ENCODE results near the gene NHLRC4.

The NHLRC4 gene

GRCh38 chr16:544517-544916, 22.3 kb upstream of the NHLRC4 start:
- Histone ChIP-seq H3K9ac (ENCODE audit: insufficient read length) (no peak overlapping the region), H3K4me3 (no peak overlapping the region), H3K9me3 (ENCODE audit: low read depth, low read length) (no peaks in the 10 kb centered on the region), H3K27ac (no peak overlapping the region), H3K36me3 (ENCODE audit: insufficient read depth, low read length) (peaks cover 4% of the 10 kb centered on the region; the same call in 1 of the 2 replicates)
- no peak for DNase-seq (ENCODE audit: low read depth, low spot score)
- TF ChIP-seq POLR2AphosphoS5 (IDR thresholded peaks at IDR 0.05; ENCODE audit: borderline replicate concordance, low read depth, low read length) = no peak
- TF ChIP-seq FOXP2 (optimal IDR thresholded peaks at IDR 0.05; ENCODE audit: control extremely low read depth, extremely low read length, insufficient read depth) = no peak
- TF ChIP-seq EZH2 (IDR thresholded peaks at IDR 0.05) = no peak

- TF ChIP-seq EZH2 (IDR thresholded peaks at IDR 0.05) (no peak), POLR2AphosphoS5 (IDR thresholded peaks at IDR 0.05; ENCODE audit: borderline replicate concordance, low read depth, low read length) (no peak), FOXP2 (optimal IDR thresholded peaks at IDR 0.05; ENCODE audit: control extremely low read depth, extremely low read length, insufficient read depth) (no peak)
- no peak overlapping the region for H3K27ac ChIP-seq
- H3K36me3 ChIP-seq (ENCODE audit: insufficient read depth, low read length) = peaks cover 4% of the 10 kb centered on the region; the same call in 1 of the 2 replicates
- H3K4me3 ChIP-seq = no peak overlapping the region
- H3K9me3 ChIP-seq (ENCODE audit: low read depth, low read length) = no peaks in the 10 kb centered on the region
- no peak overlapping the region for H3K9ac ChIP-seq (ENCODE audit: insufficient read length)
- DNase-seq (ENCODE audit: low read depth, low spot score) = no peak
These were observed 19.7 kb upstream of the NHLRC4 start for GRCh38 chr16:546909-547770.

DNA sequence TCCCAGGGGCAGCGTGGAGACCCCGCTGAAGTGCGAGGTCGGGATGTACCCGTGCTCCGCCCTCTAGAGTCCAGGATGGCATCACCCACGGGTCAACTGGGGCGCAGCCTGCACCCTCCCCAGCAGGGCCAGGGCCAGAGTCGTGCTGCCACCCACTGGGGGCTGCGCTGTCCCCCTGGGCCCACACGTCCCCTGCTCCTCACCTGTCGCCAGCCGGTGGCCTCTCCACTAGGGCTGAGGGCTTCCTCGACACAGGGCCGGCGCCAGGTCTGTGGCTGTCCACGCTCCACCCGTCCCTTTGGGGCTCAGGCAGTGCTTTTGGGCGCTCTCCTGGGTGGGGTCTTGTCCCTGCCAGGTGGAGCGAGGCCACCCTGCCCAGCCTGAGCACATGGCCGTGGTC, 18.2 kb upstream of the NHLRC4 start:
- no peak overlapping the region for H3K9ac ChIP-seq (ENCODE audit: insufficient read length)
- H3K36me3 ChIP-seq (ENCODE audit: insufficient read depth, low read length) = peaks cover 4% of the 10 kb centered on the region; the same call in 1 of the 2 replicates

GRCh38 chr16:549544-550263, 17.1 kb upstream of the NHLRC4 start:
- Histone ChIP-seq H3K9me3 (ENCODE audit: low read depth, low read length) (no peaks in the 10 kb centered on the region), H3K9ac (ENCODE audit: insufficient read length) (no peak overlapping the region)
- TF ChIP-seq EZH2 (IDR thresholded peaks at IDR 0.05) = no peak
- TF ChIP-seq FOXP2 (optimal IDR thresholded peaks at IDR 0.05; ENCODE audit: control extremely low read depth, extremely low read length, insufficient read depth) = no peak
- TF ChIP-seq POLR2AphosphoS5 (IDR thresholded peaks at IDR 0.05; ENCODE audit: borderline replicate concordance, low read depth, low read length) = no peak

More for the DNA sequence above, 18.2 kb upstream of the NHLRC4 start:
- H3K9me3 ChIP-seq (ENCODE audit: low read depth, low read length) = no peaks in the 10 kb centered on the region
- no peak overlapping the region for H3K27ac ChIP-seq
- no peak for DNase-seq (ENCODE audit: low read depth, low spot score)
- H3K4me3 ChIP-seq = no peak overlapping the region
- TF ChIP-seq POLR2AphosphoS5 (IDR thresholded peaks at IDR 0.05; ENCODE audit: borderline replicate concordance, low read depth, low read length) = no peak
- TF ChIP-seq EZH2 (IDR thresholded peaks at IDR 0.05) = no peak
- no peak for TF ChIP-seq FOXP2 (optimal IDR thresholded peaks at IDR 0.05; ENCODE audit: control extremely low read depth, extremely low read length, insufficient read depth)

DNA sequence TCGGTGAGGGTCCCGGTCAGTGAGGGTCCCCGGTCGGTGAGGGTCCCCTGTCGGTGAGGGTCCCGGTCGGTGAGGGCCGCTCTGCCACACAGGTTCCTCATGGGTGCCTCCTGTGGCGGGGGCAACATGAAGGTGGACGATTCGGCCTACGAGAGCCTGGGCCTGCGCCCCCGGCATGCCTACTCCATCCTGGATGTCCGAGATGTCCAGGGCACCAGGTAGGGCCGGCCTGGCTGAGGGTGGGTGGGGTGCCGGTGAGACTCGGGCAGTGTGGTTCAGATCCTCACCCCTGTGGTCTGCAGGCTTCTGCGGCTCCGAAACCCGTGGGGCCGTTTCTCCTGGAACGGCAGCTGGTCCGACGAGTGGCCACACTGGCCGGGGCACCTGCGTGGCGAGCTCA, 15.6 kb upstream of the NHLRC4 start:
- DNase-seq (ENCODE audit: low read depth, low spot score) = no peak
- H3K9me3 ChIP-seq (ENCODE audit: low read depth, low read length) = no peaks in the 10 kb centered on the region
- TF ChIP-seq FOXP2 (optimal IDR thresholded peaks at IDR 0.05; ENCODE audit: control extremely low read depth, extremely low read length, insufficient read depth) = no peak
- no peak for TF ChIP-seq EZH2 (IDR thresholded peaks at IDR 0.05)
- TF ChIP-seq POLR2AphosphoS5 (IDR thresholded peaks at IDR 0.05; ENCODE audit: borderline replicate concordance, low read depth, low read length) = no peak
- no peak overlapping the region for H3K4me3 ChIP-seq
- peaks cover 4% of the 10 kb centered on the region; the same call in 1 of the 2 replicates for H3K36me3 ChIP-seq (ENCODE audit: insufficient read depth, low read length)
- no peak overlapping the region for H3K9ac ChIP-seq (ENCODE audit: insufficient read length)
- H3K27ac ChIP-seq = no peak overlapping the region

More at GRCh38 chr16:549544-550263, 17.1 kb upstream of the NHLRC4 start:
- Histone ChIP-seq H3K27ac (no peak overlapping the region), H3K4me3 (no peak overlapping the region), H3K36me3 (ENCODE audit: insufficient read depth, low read length) (peaks cover 4% of the 10 kb centered on the region; the same call in 1 of the 2 replicates)
- DNase-seq (ENCODE audit: low read depth, low spot score) = no peak

- Histone ChIP-seq H3K36me3 (ENCODE audit: insufficient read depth, low read length) (peaks cover 4% of the 10 kb centered on the region; the same call in 1 of the 2 replicates), H3K27ac (no peak overlapping the region), H3K9me3 (ENCODE audit: low read depth, low read length) (no peaks in the 10 kb centered on the region), H3K4me3 (no peak overlapping the region), H3K9ac (ENCODE audit: insufficient read length) (no peak overlapping the region)
- TF ChIP-seq POLR2AphosphoS5 (IDR thresholded peaks at IDR 0.05; ENCODE audit: borderline replicate concordance, low read depth, low read length) = no peak
- no peak for TF ChIP-seq EZH2 (IDR thresholded peaks at IDR 0.05)
- no peak for TF ChIP-seq FOXP2 (optimal IDR thresholded peaks at IDR 0.05; ENCODE audit: control extremely low read depth, extremely low read length, insufficient read depth)
- no peak for DNase-seq (ENCODE audit: low read depth, low spot score)
These were observed 14.6 kb upstream of the NHLRC4 start for GRCh38 chr16:552171-552570.

DNA sequence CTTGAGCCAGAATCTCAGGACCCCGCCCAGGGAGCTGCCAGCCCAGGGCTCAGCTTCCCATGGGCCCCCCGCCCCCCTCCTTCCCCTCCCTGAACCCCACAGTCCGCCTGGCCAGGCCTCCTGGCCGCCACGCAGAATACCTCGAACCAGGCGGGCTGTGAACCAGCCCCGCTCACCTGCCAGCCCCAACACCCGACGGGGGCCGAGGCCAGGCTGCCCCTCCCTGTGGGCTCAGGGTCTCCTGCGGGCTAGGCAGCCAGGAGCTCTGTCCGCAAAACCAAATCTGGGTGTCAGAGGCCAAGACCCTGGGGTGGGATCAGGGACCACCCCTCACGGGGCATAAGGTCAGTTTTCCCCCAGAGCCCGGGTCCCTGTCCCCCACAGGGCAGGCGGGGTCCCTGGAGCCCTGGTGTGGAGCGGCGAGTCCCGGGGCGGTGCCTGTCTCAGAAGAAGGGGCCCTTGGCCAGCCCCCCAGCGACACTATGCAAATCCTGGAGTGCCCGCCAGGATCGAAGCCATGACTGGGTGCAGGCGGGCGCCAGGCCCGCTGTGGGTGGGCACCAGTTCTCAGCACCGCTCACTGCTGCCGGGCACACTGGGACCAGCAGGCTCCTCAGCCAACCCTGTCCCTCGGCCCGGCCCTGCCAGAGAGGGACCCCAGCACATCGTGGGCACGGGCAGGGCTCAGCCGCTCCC, 13.1 kb upstream of the NHLRC4 start:
- H3K27ac ChIP-seq = no peak overlapping the region
- TF ChIP-seq POLR2AphosphoS5 (IDR thresholded peaks at IDR 0.05; ENCODE audit: borderline replicate concordance, low read depth, low read length) (no peak), FOXP2 (optimal IDR thresholded peaks at IDR 0.05; ENCODE audit: control extremely low read depth, extremely low read length, insufficient read depth) (no peak), EZH2 (IDR thresholded peaks at IDR 0.05) (no peak)
- peaks cover 2% of the 10 kb centered on the region; the same call in 1 of the 2 replicates for H3K36me3 ChIP-seq (ENCODE audit: insufficient read depth, low read length)
- no peaks in the 10 kb centered on the region for H3K9me3 ChIP-seq (ENCODE audit: low read depth, low read length)
- H3K4me3 ChIP-seq = no peak overlapping the region
- H3K9ac ChIP-seq (ENCODE audit: insufficient read length) = no peak overlapping the region
- DNase-seq (ENCODE audit: low read depth, low spot score) = no peak

DNA sequence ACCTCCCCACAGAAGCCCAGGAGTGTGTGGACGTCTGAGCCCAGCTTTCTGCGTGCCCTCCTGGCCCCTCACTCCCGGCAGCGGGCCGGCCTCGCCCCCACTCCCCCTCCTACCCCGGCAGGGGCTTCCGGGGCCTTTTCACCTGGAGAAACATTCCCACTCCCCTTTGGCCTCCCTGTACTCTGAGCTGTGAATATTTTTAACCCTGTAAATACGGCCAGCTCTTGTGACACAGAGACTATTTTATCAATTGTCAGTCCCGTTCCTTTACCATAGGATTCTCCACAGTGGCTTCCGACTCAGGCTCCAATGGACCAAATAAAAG, 12.5 kb upstream of the NHLRC4 start:
- Histone ChIP-seq H3K27ac (no peak overlapping the region), H3K9me3 (ENCODE audit: low read depth, low read length) (no peaks in the 10 kb centered on the region), H3K9ac (ENCODE audit: insufficient read length) (no peak overlapping the region), H3K36me3 (ENCODE audit: insufficient read depth, low read length) (no peaks in the 10 kb centered on the region; the same call in 1 of the 2 replicates), H3K4me3 (no peak overlapping the region)
- no peak for DNase-seq (ENCODE audit: low read depth, low spot score)
- TF ChIP-seq POLR2AphosphoS5 (IDR thresholded peaks at IDR 0.05; ENCODE audit: borderline replicate concordance, low read depth, low read length) = no peak
- TF ChIP-seq EZH2 (IDR thresholded peaks at IDR 0.05) = no peak
- no peak for TF ChIP-seq FOXP2 (optimal IDR thresholded peaks at IDR 0.05; ENCODE audit: control extremely low read depth, extremely low read length, insufficient read depth)

Measured in SK-N-MC (cell line).